T1000 (cell line): ENCODE results near the gene MTR.

Experiments
- DNase-seq: peaks from one replicate; lab custom pipeline; 2025; ENCODE audit warnings: mixed read lengths; lab: John Stamatoyannopoulos, UW

The MTR gene

DNA sequence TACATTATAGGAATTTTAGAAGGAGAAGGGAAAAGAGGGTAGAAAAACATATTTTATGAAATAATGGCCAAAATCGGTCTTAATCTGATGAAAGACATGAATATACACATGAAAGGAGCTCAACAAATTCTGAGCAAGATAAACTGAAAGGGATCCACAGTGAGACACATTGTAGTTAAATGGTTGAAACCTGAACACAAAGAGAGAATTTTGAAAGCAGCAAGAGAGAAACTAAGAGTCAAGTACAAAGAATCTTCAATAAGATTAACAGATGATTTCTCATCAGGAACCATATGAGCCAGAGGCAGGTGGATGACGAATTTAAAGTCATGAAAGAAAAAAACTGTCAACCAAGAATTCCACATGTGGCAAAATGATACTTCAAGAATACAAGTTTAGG is 15.8 kb upstream of the MTR start:
- DNase-seq = no peak

GRCh38 chr1:236785477-236785876 is 9.6 kb upstream of the MTR start:
- no peak for DNase-seq

- no peak for DNase-seq
Measured at GRCh38 chr1:236786453-236786852, 8.6 kb upstream of the MTR start.

DNA sequence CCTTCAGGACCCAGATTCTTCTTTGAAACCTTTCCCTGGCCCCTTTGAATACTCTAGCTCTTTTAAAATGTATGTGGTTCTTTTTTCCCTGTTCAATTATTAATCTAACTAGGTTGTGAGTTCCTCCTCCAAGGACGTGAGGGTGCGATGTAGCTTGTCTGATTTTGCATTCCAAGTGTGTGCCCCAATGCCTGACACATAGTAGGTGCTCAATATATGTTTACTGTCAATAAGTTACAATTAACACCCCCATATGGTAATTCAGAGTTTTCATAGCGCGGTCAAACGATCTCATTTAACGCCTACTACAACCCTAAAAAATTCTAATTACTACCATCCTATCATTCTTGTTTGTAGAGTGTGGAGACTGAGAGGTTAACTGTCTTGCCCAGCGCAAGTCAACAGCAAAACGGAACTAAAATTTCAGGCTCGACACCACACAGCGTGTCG is 482 bp upstream of the MTR start:
- DNase-seq = no peak

DNA sequence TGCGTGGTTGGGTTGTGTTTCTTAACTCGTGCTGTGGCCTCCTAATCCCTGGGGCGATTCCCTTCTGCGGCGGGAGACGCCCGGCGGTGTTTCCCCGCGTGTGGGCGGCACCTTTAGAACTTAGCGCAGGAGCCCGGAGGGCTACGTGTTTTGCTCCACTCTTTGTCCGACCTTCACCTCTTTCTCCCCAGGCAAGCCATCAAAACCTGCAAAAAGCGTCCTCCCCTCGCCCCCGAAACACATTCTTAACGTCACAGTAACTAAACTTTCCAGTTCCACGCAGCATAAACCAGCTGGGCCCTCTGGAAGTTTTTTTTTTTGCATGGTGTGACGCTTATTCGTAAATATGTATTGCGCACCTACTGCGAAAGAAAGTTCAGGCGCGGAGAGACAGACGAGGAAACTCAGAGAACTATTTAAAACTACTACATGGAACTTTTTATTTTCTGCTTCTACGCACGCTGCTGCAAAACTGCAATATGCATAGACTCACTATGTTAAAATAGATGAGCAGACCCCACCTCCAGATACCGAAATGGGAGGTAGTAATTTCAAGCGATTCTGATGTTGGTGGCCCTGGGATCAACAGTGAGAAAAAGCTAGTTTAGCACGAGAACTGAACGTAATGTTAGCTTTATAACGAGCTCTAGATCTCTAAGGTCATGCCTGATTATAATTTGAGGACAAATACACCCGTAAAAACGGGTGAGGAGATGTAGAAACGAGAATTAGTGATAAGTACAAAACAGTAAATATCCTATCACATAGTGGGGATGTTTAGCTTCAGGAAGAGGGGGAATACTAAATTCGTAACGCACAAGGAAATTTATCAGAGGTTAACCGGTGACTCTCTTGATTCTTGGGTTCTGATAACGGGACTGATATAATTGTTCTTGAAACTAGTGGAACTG is 920 bp downstream of the MTR start:
- DNase-seq = peak; percentile 28

DNA sequence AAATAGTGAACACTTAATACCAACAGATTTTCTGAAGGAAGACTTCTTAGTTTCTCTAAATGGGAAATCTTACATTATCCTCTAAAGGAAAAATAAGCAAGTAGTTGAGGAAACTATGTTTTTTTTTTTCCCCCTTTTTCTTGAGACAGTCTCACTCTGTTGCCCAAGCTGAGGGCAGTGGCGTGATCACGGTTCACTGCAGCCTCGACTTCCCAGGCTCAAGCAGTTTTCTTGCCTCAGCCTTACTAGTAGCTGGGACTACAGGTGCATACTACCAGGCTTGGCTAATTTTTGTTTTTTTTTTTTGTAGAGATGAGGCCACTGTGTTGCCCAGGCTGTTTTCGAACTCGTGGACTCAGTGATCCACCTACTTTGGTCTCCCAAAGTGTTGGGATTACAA is 3.9 kb downstream of the MTR start:
- no peak for DNase-seq

GRCh38 chr1:236800002-236800620 is 5.0 kb downstream of the MTR start:
- no peak for DNase-seq

DNA sequence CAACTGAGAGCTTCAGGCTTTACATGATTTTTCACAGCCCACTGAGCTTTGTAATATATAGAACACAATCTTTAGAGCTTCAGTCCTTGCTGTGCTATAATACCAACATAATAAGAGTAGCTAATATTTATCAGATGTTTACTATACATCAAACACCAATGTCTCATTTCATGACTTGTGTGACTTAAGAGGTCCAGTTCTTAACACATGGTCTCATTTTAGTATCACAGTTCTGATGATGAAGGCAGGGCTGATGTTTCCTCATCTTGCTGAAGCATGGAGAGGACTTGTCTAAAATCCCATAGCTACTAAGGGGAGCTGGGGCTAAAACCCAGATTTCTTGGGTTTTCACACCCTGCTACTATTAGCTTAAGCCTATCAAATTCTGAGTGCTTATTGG is 5.5 kb downstream of the MTR start:
- DNase-seq = no peak

GRCh38 chr1:236802264-236802663 is 7.2 kb downstream of the MTR start:
- no peak for DNase-seq

GRCh38 chr1:236806634-236807033 is 11.5 kb downstream of the MTR start:
- DNase-seq = no peak

- no peak for DNase-seq
Measured at GRCh38 chr1:236808005-236808404, 12.9 kb downstream of the MTR start.

- DNase-seq = no peak
Measured at GRCh38 chr1:236808564-236809130, 13.6 kb downstream of the MTR start.

- DNase-seq = no peak
Measured at GRCh38 chr1:236809148-236809547, 14.1 kb downstream of the MTR start.

DNA sequence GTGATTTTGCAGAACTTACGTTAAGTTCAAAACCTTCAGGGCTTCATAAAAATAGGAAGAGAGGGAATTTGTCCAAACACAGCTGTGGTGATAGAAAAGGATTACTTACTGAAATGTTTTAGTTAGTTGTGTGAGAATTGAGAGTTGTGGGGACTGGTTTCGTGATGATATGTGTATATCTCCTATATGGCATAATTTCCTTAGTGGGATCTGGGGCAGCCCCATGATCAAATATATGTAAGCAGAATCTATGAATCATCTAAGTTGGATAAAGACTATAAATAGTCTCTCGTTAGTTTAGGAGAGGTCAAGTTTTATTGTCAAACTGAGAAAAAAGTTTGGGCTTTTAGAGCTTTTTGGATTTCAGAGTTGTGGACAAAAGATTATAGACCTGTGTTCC is 14.9 kb downstream of the MTR start:
- no peak for DNase-seq

GRCh38 chr1:236812334-236813030 is 17.4 kb downstream of the MTR start:
- DNase-seq = no peak

GRCh38 chr1:236815941-236816340 is 20.8 kb downstream of the MTR start:
- DNase-seq = no peak

GRCh38 chr1:236819856-236820255 is 24.8 kb downstream of the MTR start:
- DNase-seq = no peak

GRCh38 chr1:236821091-236821627 is 26.1 kb downstream of the MTR start:
- no peak for DNase-seq

- DNase-seq = no peak
Measured at GRCh38 chr1:236823559-236823958, 28.5 kb downstream of the MTR start.

GRCh38 chr1:236829085-236829484 is 34.0 kb downstream of the MTR start:
- DNase-seq = no peak

GRCh38 chr1:236830116-236830515 is 35.0 kb downstream of the MTR start:
- DNase-seq = no peak

- DNase-seq = no peak
Measured at GRCh38 chr1:236830560-236830959, 35.5 kb downstream of the MTR start.
